Erythroblast (primary cell): ENCODE measurements around the gene RFX3.

Experiments used
- GATA1 ChIP-seq: IDR thresholded peaks from 2 replicates; pipeline ENCODE4 v1.6.1; 2011; ENCODE audit warnings: low read depth, mild to moderate bottlenecking, control low read depth, low read length, moderate library complexity
- POLR2A ChIP-seq: IDR thresholded peaks from 2 replicates; pipeline ENCODE4 v1.6.1; 2011; ENCODE audit warnings: mild to moderate bottlenecking, low read length

- no peak for TF ChIP-seq POLR2A
- TF ChIP-seq GATA1, result no peak
These were observed 339.1 kb downstream of the RFX3 start for GRCh38 chr9:3186751-3187150.
